ENCODE results near the gene CDK16.

- no peak for TF ChIP-seq CTCF (IDR thresholded peaks at IDR 0.05)
- no peak for TF ChIP-seq POLR2A (IDR thresholded peaks at IDR 0.05; ENCODE audit: low read depth)
These were observed 17.0 kb upstream of the CDK16 start for GRCh38 chrX:47201345-47201944.
